ENCODE results near the gene TCF3. TPM values are rescaled to one million over a fixed set of nuclear protein-coding genes. Genes with fewer than 3 reads are reported as not detected.
A peak's percentile ranks its signal among the peaks of the same experiment; 100 is the strongest.
"Not testable (repeated sequence)": the region's sequence is repeated elsewhere in the genome, so short reads cannot be mapped to it uniquely, and the experiment has no call there.

The TCF3 gene
- polyA plus RNA-seq, result 10 to 100 TPM; 23.3 to 28.8 (median 26.2) TPM

DNA sequence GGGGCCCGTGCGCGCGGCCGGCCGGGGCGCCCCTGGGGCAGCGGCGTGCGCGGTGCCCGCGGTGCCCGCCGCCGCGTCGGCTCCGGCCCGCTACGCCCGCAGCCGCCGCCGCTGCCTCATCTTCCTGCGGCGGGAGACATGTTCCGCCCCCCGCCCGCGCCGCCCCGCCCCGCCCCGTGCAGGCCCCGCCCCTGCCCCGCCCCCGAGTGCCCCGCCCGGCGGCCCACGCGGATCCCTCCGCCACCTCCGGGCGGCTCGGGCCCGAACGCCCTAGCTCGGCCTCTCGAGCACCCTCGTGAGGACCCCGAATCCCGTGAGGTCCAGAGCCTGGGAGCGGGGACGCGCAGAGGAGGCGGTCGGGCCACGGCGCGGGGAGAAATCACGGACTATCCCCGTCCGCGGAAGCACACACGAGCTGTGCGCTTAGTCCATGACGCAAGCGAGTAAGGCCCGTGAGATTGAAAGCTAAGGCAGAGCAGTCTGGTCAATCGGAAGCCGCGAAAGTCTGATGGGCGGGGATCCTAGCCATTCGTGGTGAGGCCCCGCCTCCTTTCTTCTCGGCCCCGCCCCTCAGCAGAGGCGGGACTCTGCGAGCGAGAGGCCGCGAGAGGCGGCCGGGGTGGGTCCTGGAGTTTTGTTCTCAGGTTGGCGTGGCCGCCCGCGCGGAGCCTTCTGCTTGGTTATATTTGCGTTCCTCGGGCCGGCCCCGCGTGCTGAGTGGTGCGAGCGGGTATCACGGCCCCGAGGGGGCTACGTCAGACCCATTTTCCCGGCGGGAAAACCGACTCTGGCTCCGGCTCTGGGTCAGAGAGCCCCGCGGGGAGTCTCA is at the start of gene TCF3:
Gene TCF3 (minus strand): TSS at position 145 of the 829 bp plus-strand sequence. CDS start 2,367 bp downstream, outside the sequence.
- 0% methylated on average over 45 to 107 of the region's 107 CpGs for WGBS, 3 donors
- peak within 1 kb of the TSS; percentile 99 for H3K27ac ChIP-seq (ENCODE audit: low read depth, low read length)

DNA sequence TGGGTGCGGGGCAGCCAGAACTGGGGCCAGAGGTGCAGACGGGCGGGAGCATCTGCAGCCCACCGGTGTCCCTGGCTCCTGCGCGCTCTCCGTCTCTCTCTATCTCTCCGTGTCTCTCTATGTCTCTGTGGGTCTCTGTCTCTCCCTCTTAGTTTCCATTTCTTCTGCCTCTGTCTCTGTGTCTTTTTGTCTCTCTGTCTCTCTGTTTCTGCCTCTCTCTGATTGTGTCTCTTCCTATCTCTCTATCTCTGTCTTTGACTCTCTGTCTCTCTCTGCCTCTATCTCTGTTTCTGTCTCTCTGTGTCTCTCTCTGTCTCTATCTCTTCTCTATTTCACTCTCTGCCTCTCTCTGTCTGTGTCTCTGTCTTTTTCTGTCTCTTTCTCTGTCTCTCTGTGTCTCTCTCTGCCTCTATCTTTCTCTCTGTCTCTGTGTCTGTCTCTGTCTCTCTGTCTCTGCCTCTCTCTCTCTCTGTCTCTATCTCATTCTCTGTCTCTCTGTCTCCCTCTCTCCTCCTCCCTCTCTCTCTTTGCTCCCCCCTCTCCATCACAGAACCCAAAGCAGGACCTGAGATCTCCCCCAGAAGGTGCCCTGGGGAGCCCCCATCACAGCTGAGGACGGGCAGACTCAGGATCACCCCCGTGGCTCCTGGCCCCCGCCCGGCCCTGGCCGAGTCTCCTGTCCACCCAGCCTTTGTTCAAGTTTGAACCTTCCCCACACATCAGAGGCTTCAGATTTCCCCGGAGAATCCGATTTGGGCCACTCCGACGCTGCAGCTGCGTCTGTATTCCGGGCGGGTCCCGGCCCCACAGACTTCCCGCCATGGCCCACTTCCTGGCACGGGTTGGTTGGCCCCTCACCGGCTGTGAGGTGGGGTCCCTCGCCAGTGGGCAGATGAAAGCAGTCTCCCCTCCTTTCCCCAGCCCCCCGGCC is 48.6 kb upstream of the TCF3 start:
- H3K27ac ChIP-seq (ENCODE audit: low read depth, low read length), result no peak overlapping the region
- 19 to 26% (median 21%) methylated on average over 23 to 26 of the region's 26 CpGs for WGBS, 3 donors

DNA sequence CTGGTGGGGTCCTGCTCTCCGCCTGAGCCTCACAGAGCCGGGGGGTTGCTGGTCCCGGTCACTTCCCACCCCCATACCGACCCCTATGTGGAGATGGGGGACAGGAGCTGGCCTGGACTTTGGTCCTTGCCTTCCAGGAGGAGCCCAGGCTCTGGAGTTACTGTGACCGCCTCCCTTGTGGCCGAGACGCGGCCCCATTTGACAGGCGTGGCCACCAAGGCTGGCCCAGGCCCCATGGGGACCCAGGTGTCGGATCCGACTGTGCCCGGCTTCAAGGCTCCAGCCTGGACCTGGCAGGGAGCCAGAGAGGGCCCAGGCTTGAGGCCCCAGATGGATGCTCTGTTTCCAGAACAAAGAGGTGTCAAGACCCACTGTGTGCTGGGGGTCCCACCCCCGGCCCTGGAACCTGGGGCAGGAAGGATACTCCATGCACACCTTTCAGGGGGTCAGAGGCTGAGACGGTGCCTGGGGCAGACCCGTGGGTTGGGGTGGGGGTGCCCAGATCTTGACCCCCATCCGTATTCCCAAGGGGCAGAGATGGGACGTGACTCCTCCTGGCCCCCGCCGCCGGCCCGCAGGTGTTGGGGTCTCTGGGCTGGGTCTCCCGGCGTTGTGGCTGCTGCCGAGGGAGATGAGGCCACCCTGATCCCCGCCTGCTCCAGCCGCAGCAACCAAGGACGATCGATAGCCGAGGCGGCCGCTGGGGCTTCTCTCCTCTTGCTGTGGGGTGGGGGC is 47.8 kb upstream of the TCF3 start:
- no peak overlapping the region for H3K27ac ChIP-seq (ENCODE audit: low read depth, low read length)
- 27 to 59% (median 48%) methylated on average over 31 of the region's 31 CpGs for WGBS, 3 donors

DNA sequence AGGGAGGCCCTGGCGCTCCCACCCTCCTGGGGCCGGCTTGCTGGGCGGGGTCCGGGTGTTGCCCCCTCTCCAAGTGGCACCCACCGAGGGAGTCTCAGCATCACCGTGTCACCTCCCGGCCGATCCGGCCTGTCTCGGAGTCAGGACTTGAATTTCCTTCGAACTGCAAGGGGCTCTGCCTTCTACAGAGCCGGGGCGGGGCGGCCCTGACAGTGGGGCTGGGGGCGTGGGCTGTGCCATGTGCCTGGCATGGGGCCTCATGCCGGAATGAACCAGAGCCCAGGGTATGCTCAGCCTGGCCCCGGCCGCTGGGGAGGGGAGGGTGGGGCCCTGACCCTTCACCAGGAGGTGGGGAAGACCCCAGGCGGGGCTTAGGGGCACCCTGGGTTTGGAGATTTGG is 47.0 kb upstream of the TCF3 start:
- WGBS, 3 donors, result 81 to 85% (median 84%) methylated on average over 12 to 19 of the region's 19 CpGs
- H3K27ac ChIP-seq (ENCODE audit: low read depth, low read length), result no peak overlapping the region

DNA sequence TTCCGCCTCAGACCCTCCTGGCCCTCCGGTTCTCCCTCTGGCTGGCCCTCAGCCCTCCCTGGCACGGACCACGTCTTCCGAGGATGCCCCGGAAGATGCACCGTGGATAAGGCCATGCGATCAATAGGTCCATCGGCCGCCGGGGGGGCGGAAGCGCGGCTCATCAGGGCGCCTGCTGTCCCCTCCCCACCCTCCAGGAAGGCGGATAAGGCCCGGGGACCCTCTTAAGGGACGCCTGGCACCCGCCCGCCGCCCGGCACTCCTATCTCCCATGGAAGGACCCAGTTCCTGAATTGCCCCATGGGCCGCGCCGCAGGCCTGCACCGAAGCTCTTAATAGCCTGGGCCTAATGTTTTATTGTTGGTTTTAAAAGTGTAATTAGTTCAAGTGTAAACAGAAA is 46.2 kb upstream of the TCF3 start:
- 87 to 90% (median 88%) methylated on average over 26 of the region's 26 CpGs for WGBS, 3 donors
- no peak overlapping the region for H3K27ac ChIP-seq (ENCODE audit: low read depth, low read length)

DNA sequence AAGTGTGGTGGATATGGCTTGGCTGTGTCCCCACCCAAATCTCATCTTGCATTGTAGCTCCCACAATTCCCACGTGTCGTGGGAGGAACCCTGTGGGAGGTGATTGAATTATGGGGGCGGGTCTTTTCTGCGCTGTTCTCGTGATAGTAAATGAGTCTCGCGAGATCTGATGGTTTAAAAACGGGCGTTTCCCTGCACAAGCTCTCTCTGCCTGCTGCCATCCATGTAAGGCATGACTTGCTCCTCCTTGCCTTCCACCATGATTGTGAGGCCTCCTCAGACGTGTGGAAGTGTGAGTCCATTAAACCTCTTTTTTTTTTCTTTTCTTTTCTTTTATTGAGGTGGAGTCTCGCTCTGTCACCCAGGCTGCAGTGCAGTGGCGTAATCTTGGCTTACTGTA is 43.1 kb upstream of the TCF3 start:
- not testable (repeated sequence) for H3K27ac ChIP-seq (ENCODE audit: low read depth, low read length)
- WGBS, 3 donors, result 85 to 87% (median 86%) methylated on average over 12 of the region's 12 CpGs

DNA sequence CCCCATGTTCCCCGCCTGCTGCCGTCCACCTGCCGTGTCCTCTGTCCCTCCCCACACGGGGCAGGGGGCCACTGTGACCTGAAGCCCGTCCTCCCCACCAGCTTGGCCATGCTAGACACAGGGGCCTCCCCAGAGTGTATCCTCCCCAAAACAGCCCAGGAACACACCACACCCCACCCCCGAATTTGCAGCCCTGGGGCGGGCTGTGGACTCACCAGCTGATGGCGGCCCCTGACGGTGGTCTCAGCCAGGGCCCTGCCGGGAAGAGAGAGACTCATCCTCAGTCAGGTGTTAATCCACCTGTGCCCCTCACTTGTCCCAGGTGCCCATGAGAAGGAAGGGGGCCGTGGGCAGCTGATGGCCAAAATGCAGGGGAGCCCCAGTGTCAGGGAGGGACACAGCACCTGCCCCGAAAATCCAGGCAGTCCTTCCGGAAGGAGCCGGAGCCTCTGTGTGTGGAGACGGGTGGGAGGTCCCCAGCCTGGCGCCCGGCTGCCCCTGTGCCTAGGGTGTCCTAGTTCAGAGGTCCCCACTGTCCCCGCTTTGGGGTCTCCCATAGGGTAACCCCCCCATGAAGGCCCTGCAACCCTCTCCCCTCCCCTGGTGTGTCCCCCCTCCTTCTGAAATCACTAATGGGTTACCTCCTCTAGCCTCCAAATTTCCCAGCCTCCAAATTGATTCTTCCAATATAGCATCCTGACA is 39.3 kb upstream of the TCF3 start:
- WGBS, 3 donors, result 35 to 52% (median 42%) methylated on average over 15 to 18 of the region's 18 CpGs
- no peak overlapping the region for H3K27ac ChIP-seq (ENCODE audit: low read depth, low read length)

DNA sequence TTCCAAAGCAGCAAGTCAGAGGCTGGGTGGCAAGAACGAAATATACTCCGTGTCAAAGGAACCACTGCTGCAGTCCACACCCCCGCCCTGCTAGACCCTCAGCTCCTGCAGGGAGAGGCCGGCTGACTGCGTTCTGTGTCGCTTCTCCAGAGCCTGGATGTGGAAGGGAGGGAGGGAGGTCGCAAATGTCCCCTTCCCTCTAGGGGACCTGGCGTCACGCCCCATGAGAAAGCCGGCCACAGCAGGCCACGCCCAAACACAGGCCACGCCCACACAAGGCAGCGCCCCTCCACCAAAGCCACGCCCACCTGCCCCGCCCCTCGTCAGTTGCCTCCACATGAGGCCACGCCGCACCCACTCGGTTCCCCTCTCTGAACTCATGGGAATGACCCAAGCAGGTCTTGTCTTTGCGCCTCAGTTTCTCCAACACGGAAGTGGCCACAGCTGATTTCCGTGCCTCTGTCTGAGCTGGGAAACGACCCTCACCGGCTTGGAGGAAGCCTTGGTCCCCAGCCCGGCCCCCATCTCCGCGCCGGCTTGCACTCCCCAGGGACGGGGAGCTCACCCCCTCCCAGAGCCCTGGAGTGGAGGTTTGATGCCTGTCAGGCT is 38.4 kb upstream of the TCF3 start:
- H3K27ac ChIP-seq (ENCODE audit: low read depth, low read length), result no peak overlapping the region
- 10 to 12% (median 11%) methylated on average over 25 to 29 of the region's 29 CpGs for WGBS, 3 donors

DNA sequence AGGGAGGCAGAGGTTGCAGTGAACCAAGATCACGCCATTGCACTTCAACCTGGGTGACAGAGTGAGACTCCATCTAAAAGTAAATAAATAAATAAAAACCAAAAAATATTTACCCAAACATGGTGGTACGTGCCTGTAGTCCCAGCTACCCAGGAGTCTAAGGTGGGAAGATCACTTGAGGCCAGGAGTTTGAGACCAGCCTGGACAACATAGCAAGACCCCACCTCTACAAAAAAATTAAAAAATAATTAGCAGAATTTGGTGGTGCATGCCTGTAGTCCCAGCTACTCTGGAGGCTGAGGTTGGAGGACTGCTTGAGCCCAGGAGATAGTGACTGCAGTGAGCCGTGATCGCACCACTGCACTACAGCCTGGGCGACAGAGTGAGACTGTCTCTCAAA is 33.4 kb upstream of the TCF3 start:
- H3K27ac ChIP-seq (ENCODE audit: low read depth, low read length), result not testable (repeated sequence)
- WGBS, 3 donors, result 88 to 95% (median 92%) methylated on average over 5 of the region's 5 CpGs

DNA sequence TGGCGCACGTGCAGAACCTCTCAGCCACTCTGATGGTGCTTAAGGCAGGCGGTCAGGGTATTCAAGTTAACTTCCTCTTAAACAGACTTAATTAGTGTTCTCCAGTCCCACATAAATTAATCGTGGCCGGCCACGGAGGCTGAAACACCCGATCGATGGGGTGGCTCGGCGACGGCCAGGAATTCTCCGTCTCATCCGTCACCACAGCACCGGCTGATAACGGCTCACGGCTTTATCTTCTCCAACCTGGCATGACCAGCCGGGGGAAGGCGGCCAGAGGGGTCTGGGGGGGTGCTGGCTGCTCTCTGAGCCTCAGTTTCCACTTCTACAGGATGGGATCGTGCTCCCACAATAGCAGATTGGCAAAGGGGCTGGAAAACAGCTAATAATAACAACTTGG is 32.6 kb upstream of the TCF3 start:
- H3K27ac ChIP-seq (ENCODE audit: low read depth, low read length), result no peak overlapping the region
- 36 to 53% (median 47%) methylated on average over 19 of the region's 19 CpGs for WGBS, 3 donors

DNA sequence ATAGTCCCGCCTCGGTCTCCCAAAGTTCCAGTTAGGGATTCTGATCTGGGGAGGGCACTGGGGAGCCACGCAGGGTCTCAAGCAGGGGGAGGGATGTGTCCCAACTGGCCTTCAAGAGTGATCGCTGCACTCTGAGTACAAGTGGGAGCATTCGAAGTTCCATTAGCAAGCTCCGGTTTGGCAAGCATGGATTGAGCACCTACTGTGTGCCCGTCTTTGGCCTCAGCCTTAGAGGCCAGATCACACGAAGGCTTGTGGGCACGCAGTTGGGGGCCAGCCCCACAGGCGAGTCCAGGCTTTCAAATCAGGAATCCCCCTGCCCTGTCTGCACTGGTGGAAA is 32.1 kb upstream of the TCF3 start:
- 76 to 79% (median 78%) methylated on average over 10 of the region's 10 CpGs for WGBS, 3 donors
- H3K27ac ChIP-seq (ENCODE audit: low read depth, low read length), result no peak overlapping the region

DNA sequence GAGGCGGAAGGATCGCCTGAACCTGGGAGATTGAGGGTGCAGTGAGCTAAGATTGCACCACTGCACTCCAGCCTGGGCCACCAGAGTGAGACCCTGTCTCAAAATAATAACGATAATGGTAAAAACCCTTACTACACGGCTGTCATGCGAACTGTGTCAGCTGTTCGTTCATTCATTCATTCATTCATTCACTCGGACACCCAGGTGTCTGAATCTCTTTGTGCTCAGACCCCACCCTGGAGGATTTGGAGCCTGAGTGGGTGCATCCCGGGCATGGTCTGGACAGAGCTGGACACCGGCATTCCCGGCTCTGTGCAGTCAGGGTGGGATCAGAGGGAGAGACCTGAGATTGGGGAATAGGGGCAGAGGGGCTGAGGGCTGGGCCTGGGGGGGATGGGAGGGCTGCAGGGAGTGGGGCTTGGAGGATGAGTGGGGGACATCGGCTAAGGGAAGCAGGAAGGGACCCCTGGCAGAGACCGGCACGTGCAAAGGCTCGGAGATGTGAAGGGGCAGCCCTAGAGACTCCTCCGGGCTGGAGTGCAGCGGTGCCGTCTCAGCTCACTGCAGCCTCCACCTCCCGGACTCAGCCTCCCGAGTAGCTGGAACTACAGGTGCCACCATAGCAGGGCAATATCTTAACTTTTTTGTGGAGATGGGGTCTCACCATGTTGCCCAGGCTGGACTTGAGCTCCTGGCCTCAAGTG is 31.6 kb upstream of the TCF3 start:
- H3K27ac ChIP-seq (ENCODE audit: low read depth, low read length), result no peak overlapping the region
- 70 to 72% (median 70%) methylated on average over 19 of the region's 19 CpGs for WGBS, 3 donors

DNA sequence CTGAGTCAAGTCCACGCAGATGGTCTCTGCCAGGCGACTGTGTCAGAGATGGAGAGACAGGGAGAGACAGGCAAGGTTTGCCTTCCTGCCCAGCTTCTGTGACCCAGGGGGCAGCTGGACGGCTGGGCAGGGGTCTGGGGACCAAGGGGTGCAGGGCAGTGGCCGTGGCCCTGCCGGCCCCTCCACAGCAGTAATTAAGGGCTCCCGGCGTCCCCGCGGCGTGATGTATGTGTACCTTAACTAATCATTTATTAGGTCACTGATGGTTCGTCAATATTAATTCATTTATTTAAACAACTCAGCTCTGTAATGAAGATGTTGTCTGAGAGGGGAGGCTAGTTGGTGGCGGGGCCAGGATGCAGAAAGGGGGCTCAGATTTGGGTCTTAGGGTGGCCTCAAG is 28.6 kb upstream of the TCF3 start:
- WGBS, 3 donors, result 49 to 81% (median 80%) methylated on average over 12 of the region's 12 CpGs
- no peak overlapping the region for H3K27ac ChIP-seq (ENCODE audit: low read depth, low read length)

DNA sequence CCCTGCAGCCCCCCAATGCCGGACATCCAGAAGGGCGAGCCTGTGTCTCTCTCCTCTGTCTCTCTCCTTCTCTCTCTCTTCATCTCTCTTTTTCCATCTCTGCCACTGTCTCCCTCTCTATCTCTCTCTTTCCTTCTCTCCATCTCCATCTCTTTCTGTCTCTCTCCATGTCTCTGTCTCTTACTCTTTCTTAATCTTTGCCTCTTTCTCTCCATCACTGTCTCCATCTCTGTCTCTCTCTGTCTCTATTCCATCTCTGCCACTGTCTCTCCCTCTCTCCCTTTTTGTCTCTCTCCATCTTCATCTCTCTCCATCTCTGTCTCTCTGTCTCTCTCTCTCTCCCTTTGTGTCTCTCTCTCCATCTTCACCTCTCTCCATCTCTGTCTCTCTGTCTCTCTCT is 25.7 kb upstream of the TCF3 start:
- no peak overlapping the region for H3K27ac ChIP-seq (ENCODE audit: low read depth, low read length)
- WGBS, 3 donors, result 83 to 100% (median 95%) methylated on average over 2 of the region's 2 CpGs

DNA sequence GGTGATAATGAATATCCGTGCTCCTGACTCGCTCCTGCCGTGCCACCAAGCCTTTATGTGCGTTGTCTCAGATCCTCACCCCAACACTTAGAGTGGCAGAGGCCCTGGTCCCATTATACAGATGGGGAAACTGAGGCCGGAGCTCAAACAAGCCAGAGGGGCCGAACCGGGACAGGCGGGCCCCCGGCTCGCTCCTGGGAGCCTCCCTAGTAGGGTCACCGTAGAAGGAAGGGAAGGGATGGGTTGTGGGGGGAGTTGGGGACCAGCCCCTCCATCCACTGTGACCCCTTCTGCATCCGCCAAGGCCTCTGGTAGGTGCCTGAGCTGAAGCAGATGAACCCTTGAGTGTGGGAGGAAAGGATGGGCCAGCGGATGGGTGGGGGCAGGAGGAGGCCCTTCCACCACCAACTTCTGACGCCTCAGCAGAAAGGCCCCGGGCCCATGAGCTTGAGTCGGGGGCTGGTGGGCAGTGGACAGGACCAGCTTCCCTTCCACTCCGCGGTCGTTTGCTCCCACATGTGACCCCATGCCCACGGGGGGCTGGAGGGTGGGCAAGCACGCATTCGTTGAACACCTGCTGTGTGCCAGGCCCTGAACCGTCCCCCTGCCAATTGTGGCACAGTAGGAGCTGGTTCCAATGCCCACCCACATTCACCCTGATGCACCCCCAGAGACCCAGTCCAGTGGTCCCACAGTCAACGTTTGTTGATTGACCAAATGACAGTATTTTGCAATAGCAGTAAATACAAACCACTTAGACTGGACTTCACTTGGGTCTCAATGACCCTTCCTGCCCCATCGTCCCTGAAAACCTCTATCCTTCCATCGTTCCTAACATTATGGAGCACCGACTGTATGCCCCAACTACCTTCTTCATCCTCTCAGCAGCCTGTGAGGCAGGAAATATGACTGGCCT is 24.2 kb upstream of the TCF3 start:
- WGBS, 3 donors, result 46 to 60% (median 49%) methylated on average over 27 of the region's 27 CpGs
- H3K27ac ChIP-seq (ENCODE audit: low read depth, low read length), result no peak overlapping the region

DNA sequence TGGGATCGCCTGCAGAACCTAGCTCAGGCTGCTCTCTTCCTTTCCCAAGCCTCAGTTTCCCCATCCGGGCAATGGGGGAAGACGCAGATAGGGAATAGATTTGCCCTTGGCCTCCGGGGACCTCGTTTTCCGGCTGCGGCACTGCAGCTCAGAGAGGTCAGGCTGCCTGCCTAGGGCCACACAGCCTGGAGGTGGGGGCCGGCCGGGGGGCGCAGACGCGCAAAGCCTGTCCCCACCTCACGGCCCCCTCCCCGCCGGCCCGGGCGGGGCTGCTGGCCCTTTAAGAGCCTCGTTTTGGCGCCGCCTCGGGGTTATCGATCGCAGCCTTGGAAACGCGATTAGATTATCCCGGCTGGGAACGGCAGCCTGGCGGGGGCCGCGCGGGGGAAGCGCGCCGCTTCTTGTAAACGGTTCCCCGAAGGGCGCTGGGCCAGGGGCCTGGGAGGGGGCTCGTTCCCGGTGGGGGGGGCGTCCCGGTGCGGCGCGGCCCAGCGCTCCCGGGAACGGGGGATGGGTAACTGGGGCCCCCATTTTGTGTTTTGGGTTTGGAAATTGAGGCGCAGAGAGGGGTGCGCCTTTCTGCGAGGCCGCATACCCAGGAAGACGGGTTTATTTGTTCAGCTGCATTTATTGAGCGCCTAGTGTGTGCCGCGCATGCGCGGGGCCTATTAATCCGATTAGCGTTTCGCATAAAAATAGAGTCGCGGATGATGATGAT is 23.4 kb upstream of the TCF3 start:
- 2 to 11% (median 10%) methylated on average over 55 to 62 of the region's 62 CpGs for WGBS, 3 donors

More for the DNA sequence above, 23.4 kb upstream of the TCF3 start:
- H3K27ac ChIP-seq (ENCODE audit: low read depth, low read length), result no peak overlapping the region
